Nephron progenitor cell (in vitro differentiated cells): ENCODE data around the gene PMPCA.

ENCODE experiments used
- DNase-seq: peaks from one replicate; pipeline ENCODE4 v3.0.0; 2021
- H3K27ac Mint-ChIP-seq: 2 replicates; pipeline ENCODE4 v1.8.0; 2021; ENCODE audit warnings: mild to moderate bottlenecking, moderate library complexity, mixed read lengths
- H3K27me3 Mint-ChIP-seq: 2 replicates; pipeline ENCODE4 v1.8.0; 2021; ENCODE audit warnings: mild to moderate bottlenecking, low read depth, mixed read lengths; ENCODE audit not compliant: poor library complexity
- H3K36me3 Mint-ChIP-seq: 2 replicates; pipeline ENCODE4 v1.8.0; 2021; ENCODE audit warnings: low read depth, mixed read lengths
- H3K4me1 Mint-ChIP-seq: 2 replicates; pipeline ENCODE4 v1.8.0; 2021; ENCODE audit warnings: mixed read lengths
- H3K4me3 Mint-ChIP-seq: 2 replicates; pipeline ENCODE4 v1.8.0; 2021; ENCODE audit warnings: mild to moderate bottlenecking, moderate library complexity, mixed read lengths
- H3K9me3 Mint-ChIP-seq: 2 replicates; pipeline ENCODE4 v1.8.0; 2021; ENCODE audit warnings: mild to moderate bottlenecking, moderate library complexity, mixed read lengths
- TF ChIP-seq, protein P1 (sequence below): fragments of 200-600 bp; sonication (generic); IDR thresholded peaks from 2 replicates; pipeline ENCODE4 v1.5.0; 2021; ENCODE audit warnings: antibody characterized with exemption

The PMPCA gene

GRCh38 chr9:136387217-136387616, 23.2 kb upstream of the PMPCA start:
- H3K9me3 Mint-ChIP-seq = no peaks in the 10 kb centered on the region
- H3K27ac Mint-ChIP-seq = no peak overlapping the region
- no peak overlapping the region for H3K4me3 Mint-ChIP-seq
- TF ChIP-seq, protein P1, sequence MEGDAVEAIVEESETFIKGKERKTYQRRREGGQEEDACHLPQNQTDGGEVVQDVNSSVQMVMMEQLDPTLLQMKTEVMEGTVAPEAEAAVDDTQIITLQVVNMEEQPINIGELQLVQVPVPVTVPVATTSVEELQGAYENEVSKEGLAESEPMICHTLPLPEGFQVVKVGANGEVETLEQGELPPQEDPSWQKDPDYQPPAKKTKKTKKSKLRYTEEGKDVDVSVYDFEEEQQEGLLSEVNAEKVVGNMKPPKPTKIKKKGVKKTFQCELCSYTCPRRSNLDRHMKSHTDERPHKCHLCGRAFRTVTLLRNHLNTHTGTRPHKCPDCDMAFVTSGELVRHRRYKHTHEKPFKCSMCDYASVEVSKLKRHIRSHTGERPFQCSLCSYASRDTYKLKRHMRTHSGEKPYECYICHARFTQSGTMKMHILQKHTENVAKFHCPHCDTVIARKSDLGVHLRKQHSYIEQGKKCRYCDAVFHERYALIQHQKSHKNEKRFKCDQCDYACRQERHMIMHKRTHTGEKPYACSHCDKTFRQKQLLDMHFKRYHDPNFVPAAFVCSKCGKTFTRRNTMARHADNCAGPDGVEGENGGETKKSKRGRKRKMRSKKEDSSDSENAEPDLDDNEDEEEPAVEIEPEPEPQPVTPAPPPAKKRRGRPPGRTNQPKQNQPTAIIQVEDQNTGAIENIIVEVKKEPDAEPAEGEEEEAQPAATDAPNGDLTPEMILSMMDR = no peak
- H3K4me1 Mint-ChIP-seq = no peaks in the 10 kb centered on the region
- no peaks in the 10 kb centered on the region for H3K27me3 Mint-ChIP-seq
- H3K36me3 Mint-ChIP-seq = peaks cover 62% of the 10 kb centered on the region
- no peak for DNase-seq

- peaks cover 60% of the 10 kb centered on the region for H3K36me3 Mint-ChIP-seq
- no peaks in the 10 kb centered on the region for H3K4me1 Mint-ChIP-seq
- TF ChIP-seq, protein P1 = no peak
- H3K27ac Mint-ChIP-seq = no peak overlapping the region
- H3K27me3 Mint-ChIP-seq = no peaks in the 10 kb centered on the region
- H3K9me3 Mint-ChIP-seq = no peaks in the 10 kb centered on the region
- DNase-seq = no peak
- H3K4me3 Mint-ChIP-seq = no peak overlapping the region
Observed at GRCh38 chr9:136389396-136389795, 21.1 kb upstream of the PMPCA start.

DNA sequence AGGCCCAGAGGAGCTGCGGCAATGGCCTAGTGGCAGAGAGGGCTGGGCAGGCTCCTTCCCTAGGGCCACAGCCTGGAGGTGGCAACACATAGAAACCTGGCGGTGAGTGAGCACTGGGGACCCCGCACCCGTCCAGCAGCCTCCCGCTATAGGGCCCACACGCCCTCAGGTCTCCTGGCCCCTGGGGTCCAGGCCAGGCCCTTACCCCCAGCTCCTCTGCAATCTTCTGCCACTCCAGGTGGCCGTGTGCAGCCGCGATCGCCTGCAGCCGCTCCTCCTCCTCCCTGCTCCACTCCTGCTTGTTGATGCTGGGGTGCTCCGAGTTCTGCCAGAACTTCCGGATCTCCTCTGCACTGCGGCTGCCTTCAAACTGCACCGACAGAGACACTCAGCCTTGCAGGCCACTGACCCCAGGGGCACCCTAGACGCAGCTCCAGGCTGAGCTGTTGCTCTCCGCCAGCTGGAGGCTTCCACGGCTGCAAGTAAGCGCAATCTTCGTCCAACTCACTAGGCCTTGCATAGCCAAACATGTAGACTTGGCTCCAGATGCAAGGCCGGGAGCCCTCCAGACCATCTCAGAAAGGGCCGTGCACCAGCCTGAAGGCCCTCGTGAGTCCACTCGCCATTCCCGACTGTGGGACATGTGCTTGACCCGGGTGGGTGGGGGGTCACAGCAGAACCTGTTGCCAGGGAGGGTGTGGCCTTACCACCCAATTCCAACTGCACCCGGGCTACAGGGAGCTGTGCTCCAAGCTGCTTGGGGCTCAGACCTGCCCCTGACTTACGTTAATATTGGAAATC, 18.5 kb upstream of the PMPCA start:
- H3K27ac Mint-ChIP-seq = no peak overlapping the region
- H3K9me3 Mint-ChIP-seq = no peaks in the 10 kb centered on the region
- H3K4me1 Mint-ChIP-seq = no peaks in the 10 kb centered on the region
- peaks cover 46% of the 10 kb centered on the region for H3K36me3 Mint-ChIP-seq
- no peaks in the 10 kb centered on the region for H3K27me3 Mint-ChIP-seq
- H3K4me3 Mint-ChIP-seq = no peak overlapping the region
- TF ChIP-seq, protein P1 = no peak
- DNase-seq = no peak

DNA sequence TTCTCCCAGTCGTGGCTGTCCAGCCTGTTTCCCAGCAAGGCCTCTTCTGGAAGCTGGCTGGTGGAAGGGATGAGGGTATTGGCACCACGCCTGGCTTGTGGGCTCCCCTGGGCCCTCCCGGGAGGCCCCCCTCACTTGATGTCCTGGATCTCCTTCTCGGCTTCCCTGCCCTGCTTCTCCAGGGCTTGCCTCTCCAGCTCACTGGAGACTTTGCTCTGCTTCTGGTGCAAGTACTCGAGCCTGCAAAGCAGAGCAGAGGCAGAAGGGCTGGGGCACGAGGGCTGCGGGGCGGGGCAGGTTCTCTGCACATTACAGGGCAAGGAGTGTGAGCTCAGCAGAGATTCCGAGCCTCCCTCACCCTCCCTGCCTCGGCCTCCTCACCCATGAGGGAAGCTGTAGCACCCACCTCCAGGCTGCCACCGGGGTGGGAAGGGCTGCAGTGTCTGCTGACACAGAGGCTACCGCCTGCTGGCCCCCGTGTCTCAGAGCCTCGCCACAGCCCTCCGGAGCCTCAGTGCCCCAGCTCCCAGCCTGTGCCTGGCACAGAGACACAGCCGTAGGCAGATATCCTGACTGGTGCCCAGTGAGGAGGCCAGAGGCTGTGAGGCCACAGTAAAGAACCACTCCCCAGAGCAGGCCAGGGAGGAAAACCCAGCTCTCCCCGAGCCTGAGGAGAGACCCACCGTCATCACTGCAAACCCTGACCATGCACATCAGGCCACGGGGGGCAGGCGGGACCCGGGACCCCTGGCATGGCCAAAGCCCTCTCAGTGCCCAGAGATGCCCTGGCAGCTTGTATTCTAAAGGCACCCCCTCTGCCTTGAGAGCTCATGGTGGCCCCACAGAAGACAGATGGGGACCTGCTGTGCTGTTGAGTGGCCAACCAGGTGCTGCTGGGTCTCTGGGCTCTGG, 17.7 kb upstream of the PMPCA start:
- Mint-ChIP-seq H3K27me3 (no peaks in the 10 kb centered on the region), H3K27ac (no peak overlapping the region), H3K9me3 (no peaks in the 10 kb centered on the region), H3K4me3 (no peak overlapping the region), H3K36me3 (peaks cover 43% of the 10 kb centered on the region), H3K4me1 (no peaks in the 10 kb centered on the region)
- no peak for DNase-seq
- TF ChIP-seq, protein P1 = no peak

DNA sequence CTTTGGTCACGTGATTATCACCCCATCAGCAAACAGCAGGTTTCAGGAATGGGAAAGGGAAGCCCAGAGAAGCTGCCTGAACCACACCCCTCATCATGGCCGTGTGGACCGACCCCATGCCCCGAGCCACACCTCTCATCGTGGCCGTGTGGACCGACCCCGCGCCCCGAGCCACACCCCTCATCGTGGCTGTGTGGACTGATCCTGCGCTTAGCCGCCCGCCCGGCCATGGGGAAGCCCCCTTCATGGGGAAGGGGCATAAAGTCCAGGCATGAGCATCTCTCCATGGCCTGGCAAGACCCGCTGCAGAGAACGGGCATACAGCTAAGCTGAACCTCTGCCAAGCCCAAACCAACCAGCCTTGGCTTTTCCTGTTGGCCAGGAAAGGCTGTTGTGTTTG, 16.9 kb upstream of the PMPCA start:
- no peak for DNase-seq
- Mint-ChIP-seq H3K4me3 (no peak overlapping the region), H3K27me3 (no peaks in the 10 kb centered on the region), H3K4me1 (peaks cover 5% of the 10 kb centered on the region), H3K36me3 (peaks cover 39% of the 10 kb centered on the region), H3K9me3 (no peaks in the 10 kb centered on the region), H3K27ac (no peak overlapping the region)
- TF ChIP-seq, protein P1 = no peak
